H9 (cell line): Measurements from ENCODE around the gene NEURL1. TPM values are rescaled to one million over a fixed set of nuclear protein-coding genes. Genes with fewer than 3 reads are reported as not detected.

Source experiments
- DNase-seq: peaks from one replicate; pipeline ENCODE4 v3.0.0-alpha.2; 2017
- H2AFZ ChIP-seq: one replicate; pipeline ENCODE4 v1.6.1; 2013; ENCODE audit warnings: mild to moderate bottlenecking, low read length, control low read depth, moderate library complexity
- H2AK5ac ChIP-seq: 2 replicates; pipeline ENCODE4 v1.6.1; 2013; ENCODE audit warnings: low read length, control low read depth, mixed read lengths; ENCODE audit not compliant: insufficient read length
- H2BK120ac ChIP-seq: one replicate; pipeline ENCODE4 v1.6.1; 2013; ENCODE audit warnings: low read depth, mild to moderate bottlenecking, low read length, control low read depth, inconsistent platforms; ENCODE audit not compliant: poor library complexity, severe bottlenecking
- H2BK12ac ChIP-seq: 2 replicates; pipeline ENCODE4 v1.6.1; 2013; ENCODE audit warnings: low read length, control low read depth, mixed read lengths, low read depth; ENCODE audit not compliant: insufficient read length
- H2BK15ac ChIP-seq: 2 replicates; pipeline ENCODE4 v1.6.1; 2013; ENCODE audit warnings: low read depth, low read length, control low read depth
- H2BK20ac ChIP-seq: one replicate; pipeline ENCODE4 v1.6.1; 2013; ENCODE audit warnings: low read depth, mild to moderate bottlenecking, low read length, control low read depth, inconsistent platforms; ENCODE audit not compliant: poor library complexity, severe bottlenecking
- H2BK5ac ChIP-seq: 2 replicates; pipeline ENCODE4 v1.6.1; 2013; ENCODE audit warnings: low read length, control low read depth, mixed read lengths; ENCODE audit not compliant: insufficient read length
- H3K14ac ChIP-seq: 2 replicates; pipeline ENCODE4 v1.6.1; 2013; ENCODE audit warnings: low read length, control low read depth; ENCODE audit not compliant: insufficient read depth
- H3K18ac ChIP-seq: 2 replicates; pipeline ENCODE4 v1.6.1; 2013; ENCODE audit warnings: low read depth, mild to moderate bottlenecking, mixed read lengths, low read length, control low read depth; ENCODE audit not compliant: insufficient read length
- H3K23ac ChIP-seq: 2 replicates; pipeline ENCODE4 v1.6.1; 2013; ENCODE audit warnings: low read length, control low read depth, mixed read lengths, low read depth; ENCODE audit not compliant: insufficient read length
- H3K23me2 ChIP-seq: 2 replicates; pipeline ENCODE4 v1.6.1; 2013; ENCODE audit warnings: low read depth, mild to moderate bottlenecking, mixed read lengths, low read length, control low read depth; ENCODE audit not compliant: insufficient read length, poor library complexity, severe bottlenecking
- H3K27ac ChIP-seq: 2 replicates; pipeline ENCODE4 v1.5.1; 2013; ENCODE audit warnings: low read length, control low read depth, mixed read lengths, low read depth; ENCODE audit not compliant: insufficient read length
- H3K27me3 ChIP-seq: 2 replicates; pipeline ENCODE4 v1.6.1; 2013; ENCODE audit warnings: low read length, control low read depth, inconsistent platforms; ENCODE audit not compliant: insufficient read depth
- H3K4ac ChIP-seq: 2 replicates; pipeline ENCODE4 v1.6.1; 2013; ENCODE audit warnings: low read depth, mild to moderate bottlenecking, control low read depth, inconsistent platforms, low read length, moderate library complexity
- H3K4me1 ChIP-seq: 2 replicates; pipeline ENCODE4 v1.6.1; 2013; ENCODE audit warnings: low read length, control low read depth, inconsistent platforms; ENCODE audit not compliant: insufficient read depth
- H3K4me2 ChIP-seq: 2 replicates; pipeline ENCODE4 v1.6.1; 2013; ENCODE audit warnings: low read length, control low read depth, mixed read lengths; ENCODE audit not compliant: insufficient read length, insufficient read depth
- H3K56ac ChIP-seq: 2 replicates; pipeline ENCODE4 v1.6.1; 2013; ENCODE audit warnings: low read depth, mild to moderate bottlenecking, mixed read lengths, low read length, control low read depth; ENCODE audit not compliant: insufficient read length
- H3K79me1 ChIP-seq: 2 replicates; pipeline ENCODE4 v1.6.1; 2013; ENCODE audit warnings: low read depth, mild to moderate bottlenecking, moderate library complexity, low read length, control low read depth, inconsistent platforms; ENCODE audit not compliant: insufficient read depth, poor library complexity, severe bottlenecking
- H3K79me2 ChIP-seq: 2 replicates; pipeline ENCODE4 v1.6.1; 2013; ENCODE audit warnings: low read length, control low read depth, inconsistent platforms; ENCODE audit not compliant: insufficient read depth
- H3K9ac ChIP-seq: 2 replicates; pipeline ENCODE4 v1.6.1; 2013; ENCODE audit warnings: low read length, control low read depth, mixed read lengths; ENCODE audit not compliant: insufficient read length; ENCODE audit errors: extremely low read depth
- H3K9me3 ChIP-seq: one replicate; pipeline ENCODE4 v1.6.1; 2013; ENCODE audit warnings: low read depth, low read length, inconsistent platforms; ENCODE audit not compliant: control insufficient read depth
- H3T11ph ChIP-seq: one replicate; pipeline ENCODE4 v1.6.1; 2013; ENCODE audit warnings: mild to moderate bottlenecking, low read length, control low read depth, inconsistent platforms
- H4K20me1 ChIP-seq: one replicate; pipeline ENCODE4 v1.6.1; 2013; ENCODE audit not compliant: control insufficient read depth, insufficient read length, insufficient read depth
- H4K5ac ChIP-seq: 2 replicates; pipeline ENCODE4 v1.6.1; 2013; ENCODE audit warnings: low read depth, mild to moderate bottlenecking, mixed read lengths, low read length, control low read depth; ENCODE audit not compliant: insufficient read length
- H4K8ac ChIP-seq: replicated peaks from 2 replicates; pipeline ENCODE4 v1.6.1; 2013; ENCODE audit warnings: low read length, control low read depth, mixed read lengths, low read depth; ENCODE audit not compliant: insufficient read length
- H4K91ac ChIP-seq: 2 replicates; pipeline ENCODE4 v1.6.1; 2013; ENCODE audit warnings: low read depth, mild to moderate bottlenecking, moderate library complexity, mixed read lengths, low read length, control low read depth; ENCODE audit not compliant: insufficient read length
- H3K27ac Mint-ChIP-seq, 3 experiments: 2 replicates in 2 of 3; 3 replicates in 1 of 3; pipeline ENCODE4 v1.8.0; 2020 to 2021; ENCODE audit warnings: mixed read lengths in 3 of 3, mild to moderate bottlenecking in 1 of 3, moderate library complexity in 1 of 3
- H3K27me3 Mint-ChIP-seq: 2 replicates; pipeline ENCODE4 v1.8.0; 2021; ENCODE audit warnings: low read depth, mild to moderate bottlenecking, moderate library complexity, mixed read lengths
- H3K36me3 Mint-ChIP-seq, 3 experiments: 2 replicates in 2 of 3; 3 replicates in 1 of 3; pipeline ENCODE4 v1.8.0; 2020 to 2021; ENCODE audit warnings: low read depth in 3 of 3, mixed read lengths in 3 of 3; ENCODE audit not compliant: insufficient read depth in 1 of 3
- H3K4me1 Mint-ChIP-seq, 2 experiments: 2 replicates each; pipeline ENCODE4 v1.8.0; 2020; ENCODE audit warnings: mixed read lengths in 2 of 2
- H3K4me3 Mint-ChIP-seq, 2 experiments: 2 replicates in 1 of 2; 3 replicates in 1 of 2; pipeline ENCODE4 v1.8.0; 2020 to 2021; ENCODE audit warnings: mild to moderate bottlenecking in 2 of 2, mixed read lengths in 2 of 2, moderate library complexity in 1 of 2
- H3K9me3 Mint-ChIP-seq, 2 experiments: 2 replicates in 1 of 2; 3 replicates in 1 of 2; pipeline ENCODE4 v1.8.0; 2020; ENCODE audit warnings: mild to moderate bottlenecking in 2 of 2, mixed read lengths in 2 of 2, moderate library complexity in 1 of 2
- CTCF ChIP-seq: fragments of 200-600 bp; sonication (generic); conservative IDR thresholded peaks from 3 replicates; pipeline ENCODE4 v1.8.0; 2021; ENCODE audit warnings: antibody characterized with exemption, mild to moderate bottlenecking
- WGBS: extraction: QIAGEN DNeasy Blood & Tissue Kit; methylation state at CpG from one replicate; pipeline ENCODE4 v1.1.7; 2013; ENCODE audit warnings: missing lambda C conversion rate, low lambda C conversion rate, mixed read lengths; ENCODE audit not compliant: insufficient read length; ENCODE audit errors: extremely low coverage; 5-methylcytosine and 5-hydroxymethylcytosine counted together
- total RNA-seq: library from RNA; stranded (reverse); gene quantifications from 2 replicates; pipeline ENCODE4 v1.2.1, GENCODE V29; 2021

The NEURL1 gene
- total RNA-seq, 1 experiment from 2014 or later, result 1.2 TPM

GRCh38 chr10:103640436-103641181, 147.1 kb downstream of the NEURL1 start:
- H3K18ac ChIP-seq, result no peak overlapping the region
- no peak overlapping the region for H3K4me2 ChIP-seq
- no peak overlapping the region for H2BK120ac ChIP-seq
- no peak overlapping the region for H2BK5ac ChIP-seq
- no peak overlapping the region for H4K8ac ChIP-seq
- Mint-ChIP-seq H3K27me3 (no peaks in the 10 kb centered on the region; the same call in 1 of the 2 replicates), H3K36me3 (peaks cover 0 to 5% (median 3%) of the 10 kb centered on the region in 3 experiments; a peak in 5 of 7 replicates), H3K4me3 (no peak overlapping the region), H3K4me1 (peaks cover 46 to 53% of the 10 kb centered on the region in 2 experiments), H3K27ac (no peak overlapping the region), H3K9me3 (no peaks in the 10 kb centered on the region)
- H3K14ac ChIP-seq, result no peak overlapping the region; the same call in 1 of the 2 replicates
- H4K91ac ChIP-seq, result no peak overlapping the region
- H3K4me1 ChIP-seq, result peaks cover 17% of the 10 kb centered on the region; the same call in 1 of the 2 replicates
- H2BK12ac ChIP-seq, result no peak overlapping the region
- H3K79me1 ChIP-seq, result no peaks in the 10 kb centered on the region
- H3K9ac ChIP-seq, result no peak overlapping the region
- no peak for TF ChIP-seq CTCF
- no peak overlapping the region for H2AK5ac ChIP-seq
- H3K27ac ChIP-seq, result no peak overlapping the region
- H3K56ac ChIP-seq, result no peak overlapping the region
- H3K23me2 ChIP-seq, result no peaks in the 10 kb centered on the region
- H2AFZ ChIP-seq, result no peak overlapping the region
- no peaks in the 10 kb centered on the region for H3K79me2 ChIP-seq
- H3K27me3 ChIP-seq, result no peaks in the 10 kb centered on the region
- no peak overlapping the region for H2BK15ac ChIP-seq
- H4K20me1 ChIP-seq, result no peaks in the 10 kb centered on the region
- no peak overlapping the region for H3T11ph ChIP-seq
- no peak overlapping the region for H4K5ac ChIP-seq
- no peaks in the 10 kb centered on the region for H3K9me3 ChIP-seq
- no CpG with 5 or more reads among the region's 11 CpGs for WGBS
- H2BK20ac ChIP-seq, result no peak overlapping the region
- H3K23ac ChIP-seq, result no peak overlapping the region
- no peak overlapping the region for H3K4ac ChIP-seq
- no peak for DNase-seq
